Tibial artery (tissue), 4 donors: ENCODE data around the gene PAPOLA.

ENCODE experiments used
- DNase-seq, 2 donors: peaks; one replicate each; pipeline ENCODE4 v3.0.0-alpha.2; 2019
- H3K27ac ChIP-seq, 2 donors: fragments of 200-600 bp; sonication (generic) in 1 of 2; 1 replicate in 1 of 2; 2 replicates in 1 of 2; pipeline ENCODE4 v1.5.1; 2018 to 2019; ENCODE audit warnings: mild to moderate bottlenecking in 1 of 2
- H3K27me3 ChIP-seq, 2 donors: fragments of 200-600 bp; sonication (generic) in 1 of 2; one replicate each; pipeline versions ENCODE4 v1.5.1 to v1.6.0; 2016 to 2019
- H3K36me3 ChIP-seq, 3 donors: fragments of 200-600 bp; sonication (generic) in 2 of 3; one replicate each; pipeline ENCODE4 v1.5.1; 2016 to 2019; ENCODE audit warnings: mild to moderate bottlenecking in 2 of 3
- H3K4me1 ChIP-seq, 4 donors: fragments of 200-600 bp; sonication (generic) in 2 of 4; 1 replicate in 3 of 4; 2 replicates in 1 of 4; pipeline ENCODE4 v1.5.1; 2016 to 2019
- H3K4me3 ChIP-seq, 2 donors: fragments of 200-600 bp; sonication (generic) in 1 of 2; 1 replicate in 1 of 2; 2 replicates in 1 of 2; pipeline ENCODE4 v1.5.1; 2018 to 2019; ENCODE audit warnings: mild to moderate bottlenecking in 2 of 2
- H3K9me3 ChIP-seq, 3 donors: fragments of 200-600 bp; sonication (generic) in 1 of 3; one replicate each; pipeline ENCODE4 v1.5.1; 2016 to 2019
- intact Hi-C: fragments of 100-400 bp; cut with DNase I; formaldehyde crosslinking; loops from one replicate; pipeline ENCODE4 v1.15.0; 2023; ENCODE audit warnings: low total_unique reads
- TF ChIP-seq, protein P1 (sequence below), 2 experiments: fragments of 200-600 bp in 1 of 2; fragments of 450-650 bp in 1 of 2; IDR thresholded peaks; one replicate each; pipeline ENCODE4 v1.5.1; 2017 to 2019; ENCODE audit warnings: antibody characterized with exemption in 2 of 2, mild to moderate bottlenecking in 1 of 2, moderate library complexity in 1 of 2

The PAPOLA gene

GRCh38 chr14:96586056-96586455 is 83.9 kb downstream of the PAPOLA start:
- intact Hi-C loops: no loop called here
- H3K27me3 ChIP-seq: peaks cover 0 to 36% of the 10 kb centered on the region in 2 donors

GRCh38 chr14:96586921-96587822 is 85.0 kb downstream of the PAPOLA start:
- TF ChIP-seq, protein P1, sequence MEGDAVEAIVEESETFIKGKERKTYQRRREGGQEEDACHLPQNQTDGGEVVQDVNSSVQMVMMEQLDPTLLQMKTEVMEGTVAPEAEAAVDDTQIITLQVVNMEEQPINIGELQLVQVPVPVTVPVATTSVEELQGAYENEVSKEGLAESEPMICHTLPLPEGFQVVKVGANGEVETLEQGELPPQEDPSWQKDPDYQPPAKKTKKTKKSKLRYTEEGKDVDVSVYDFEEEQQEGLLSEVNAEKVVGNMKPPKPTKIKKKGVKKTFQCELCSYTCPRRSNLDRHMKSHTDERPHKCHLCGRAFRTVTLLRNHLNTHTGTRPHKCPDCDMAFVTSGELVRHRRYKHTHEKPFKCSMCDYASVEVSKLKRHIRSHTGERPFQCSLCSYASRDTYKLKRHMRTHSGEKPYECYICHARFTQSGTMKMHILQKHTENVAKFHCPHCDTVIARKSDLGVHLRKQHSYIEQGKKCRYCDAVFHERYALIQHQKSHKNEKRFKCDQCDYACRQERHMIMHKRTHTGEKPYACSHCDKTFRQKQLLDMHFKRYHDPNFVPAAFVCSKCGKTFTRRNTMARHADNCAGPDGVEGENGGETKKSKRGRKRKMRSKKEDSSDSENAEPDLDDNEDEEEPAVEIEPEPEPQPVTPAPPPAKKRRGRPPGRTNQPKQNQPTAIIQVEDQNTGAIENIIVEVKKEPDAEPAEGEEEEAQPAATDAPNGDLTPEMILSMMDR (IDR thresholded peaks at IDR 0.05): no peak
- Histone ChIP-seq H3K36me3 (no peaks in the 10 kb centered on the region), H3K27me3 (peaks cover 0 to 43% of the 10 kb centered on the region in 2 donors), H3K27ac (no peak overlapping the region), H3K9me3 (no peaks in the 10 kb centered on the region), H3K4me3 (no peak overlapping the region), H3K4me1 (no peaks in the 10 kb centered on the region)
- DNase-seq: no peak
- intact Hi-C loops: no loop called here

More at GRCh38 chr14:96586056-96586455, 83.9 kb downstream of the PAPOLA start:
- no peaks in the 10 kb centered on the region for H3K9me3 ChIP-seq
- H3K36me3 ChIP-seq: no peaks in the 10 kb centered on the region
- no peaks in the 10 kb centered on the region for H3K4me1 ChIP-seq
- H3K4me3 ChIP-seq: no peak overlapping the region
- H3K27ac ChIP-seq: no peak overlapping the region
- TF ChIP-seq, protein P1 (IDR thresholded peaks at IDR 0.05): no peak
- DNase-seq: no peak

DNA sequence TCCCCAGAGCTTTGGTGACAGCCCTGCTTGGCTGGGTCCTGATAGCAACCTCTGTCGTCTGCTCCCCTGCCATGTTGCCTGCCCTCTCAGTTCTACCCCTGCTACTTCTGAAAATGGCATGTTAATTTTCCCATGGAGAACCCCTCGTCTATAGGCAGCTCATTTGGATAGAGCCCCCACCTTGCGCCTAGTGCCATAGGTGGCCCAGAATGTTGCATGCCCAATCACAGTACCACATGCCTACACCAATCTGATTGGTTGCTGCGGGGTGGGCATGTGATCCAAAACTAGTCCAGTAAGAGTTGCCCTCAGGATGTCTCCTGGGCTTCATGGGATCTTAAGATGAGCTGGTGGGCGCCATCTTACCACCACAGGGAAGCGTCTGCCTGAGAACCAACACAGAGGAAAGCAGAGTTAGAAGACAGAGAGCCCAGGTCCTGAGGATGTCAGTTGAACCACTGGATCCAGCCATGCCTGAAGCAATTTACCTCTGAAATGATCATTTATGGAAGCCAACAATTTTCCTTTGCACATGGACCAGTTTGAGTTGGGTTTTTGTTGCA is 85.7 kb downstream of the PAPOLA start:
- H3K36me3 ChIP-seq: no peaks in the 10 kb centered on the region
- intact Hi-C loops: no loop called here
- H3K4me1 ChIP-seq: peaks cover 0 to 6% (median 6%) of the 10 kb centered on the region in 4 donors
- DNase-seq: no peak
- no peak overlapping the region for H3K27ac ChIP-seq
- no peak overlapping the region for H3K4me3 ChIP-seq
- TF ChIP-seq, protein P1 (IDR thresholded peaks at IDR 0.05): no peak
- H3K27me3 ChIP-seq: peaks cover 0 to 47% of the 10 kb centered on the region in 2 donors
- no peaks in the 10 kb centered on the region for H3K9me3 ChIP-seq

GRCh38 chr14:96588410-96589257 is 86.5 kb downstream of the PAPOLA start:
- TF ChIP-seq, protein P1 (IDR thresholded peaks at IDR 0.05): no peak
- H3K27ac ChIP-seq: no peak overlapping the region
- H3K4me1 ChIP-seq: peaks cover 0 to 8% (median 8%) of the 10 kb centered on the region in 4 donors
- no peak overlapping the region for H3K4me3 ChIP-seq
- intact Hi-C loops: no loop called here
- H3K27me3 ChIP-seq: peaks cover 0 to 51% of the 10 kb centered on the region in 2 donors
- no peaks in the 10 kb centered on the region for H3K9me3 ChIP-seq
- DNase-seq: no peak
- no peaks in the 10 kb centered on the region for H3K36me3 ChIP-seq

DNA sequence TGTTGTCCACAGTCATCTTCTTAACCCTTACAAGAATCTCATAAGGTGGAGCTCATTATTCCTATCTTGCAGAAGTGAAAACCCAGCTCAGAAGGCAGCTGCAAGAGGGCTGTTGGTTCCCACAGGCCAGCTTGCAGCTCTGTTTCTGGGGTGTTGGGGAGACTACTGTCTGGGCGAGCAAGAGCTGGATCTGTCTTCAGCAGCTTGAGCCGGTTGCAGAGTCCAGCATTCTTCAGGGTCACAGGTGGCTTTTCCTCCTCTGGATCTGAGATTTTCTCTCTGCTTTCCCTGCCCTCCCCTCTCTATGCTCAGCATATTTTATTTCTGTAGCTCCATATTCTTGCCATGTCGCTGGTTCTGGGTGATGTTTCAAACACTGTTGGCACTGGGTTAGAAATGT is 87.4 kb downstream of the PAPOLA start:
- no peak overlapping the region for H3K27ac ChIP-seq
- no peaks in the 10 kb centered on the region for H3K9me3 ChIP-seq
- peaks cover 0 to 46% of the 10 kb centered on the region in 2 donors for H3K27me3 ChIP-seq
- intact Hi-C loops: no loop called here
- no peak for DNase-seq
- TF ChIP-seq, protein P1 (IDR thresholded peaks at IDR 0.05): no peak
- peaks cover 0 to 8% (median 8%) of the 10 kb centered on the region in 4 donors for H3K4me1 ChIP-seq
- no peaks in the 10 kb centered on the region for H3K36me3 ChIP-seq
- H3K4me3 ChIP-seq: no peak overlapping the region
